NCI-H2196 (cell line): ENCODE data around the gene DPF1.
"Not testable (repeated sequence)": the region's sequence is repeated elsewhere in the genome, so short reads cannot be mapped to it uniquely, and the experiment has no call there.

ENCODE experiments used
- DNase-seq: peaks from one replicate; lab custom pipeline; 2025; ENCODE audit not compliant: unreplicated experiment; lab: John Stamatoyannopoulos, UW

DPF1 gene

GRCh38 chr19:38250821-38251563 lies 27.0 kb upstream of the DPF1 start:
- no peak for DNase-seq

DNA sequence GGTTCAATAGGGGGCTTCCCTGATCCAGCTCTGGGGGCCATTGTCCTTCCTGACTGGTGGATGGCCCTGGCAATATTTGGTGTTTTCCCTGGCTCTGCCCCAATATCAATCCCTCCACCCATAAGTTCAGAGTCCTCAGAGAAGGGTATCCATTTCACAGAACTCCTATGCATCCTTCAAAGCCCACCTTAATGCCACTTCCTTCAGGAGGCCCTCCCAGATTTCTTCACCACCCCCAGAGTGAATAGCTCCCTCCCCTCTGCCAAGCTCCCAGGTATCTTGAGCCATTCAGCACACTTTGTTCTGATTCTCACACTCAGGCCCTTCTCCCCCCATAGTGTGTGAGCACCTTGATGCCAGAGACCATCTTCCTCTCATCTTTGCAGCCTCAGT lies 26.4 kb upstream of the DPF1 start:
- DNase-seq, result no peak

- DNase-seq, result no peak
These were observed 24.4 kb upstream of the DPF1 start for GRCh38 chr19:38248421-38248820.

- no peak for DNase-seq
These were observed 23.8 kb upstream of the DPF1 start for GRCh38 chr19:38247734-38248268.

DNA sequence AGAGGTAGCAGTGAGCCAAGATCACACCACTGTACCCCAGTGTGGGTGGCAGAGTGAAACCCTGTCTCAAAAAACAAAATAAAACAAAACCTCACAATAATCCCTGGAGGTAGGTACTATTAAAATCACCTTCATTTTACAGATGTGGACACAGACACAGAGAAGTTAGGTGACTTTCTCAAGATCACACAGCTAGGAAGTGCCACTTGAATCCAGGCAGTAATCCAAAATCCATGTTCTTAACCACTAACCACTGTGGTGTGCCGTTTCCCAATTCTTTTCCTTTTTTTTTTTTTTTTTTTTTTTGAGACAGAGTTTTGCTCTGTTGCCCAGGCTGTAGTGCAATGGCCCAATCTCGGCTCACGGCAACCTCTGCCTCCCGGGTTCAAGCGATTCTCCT lies 23.1 kb upstream of the DPF1 start:
- no peak for DNase-seq

- no peak for DNase-seq
These were observed 21.9 kb upstream of the DPF1 start for GRCh38 chr19:38245826-38246498.

- DNase-seq, result no peak
These were observed 19.3 kb upstream of the DPF1 start for GRCh38 chr19:38243279-38243673.

GRCh38 chr19:38239816-38240215 lies 15.8 kb upstream of the DPF1 start:
- DNase-seq, result no peak

GRCh38 chr19:38234615-38235014 lies 10.6 kb upstream of the DPF1 start:
- DNase-seq, result no peak

- DNase-seq, result peak; percentile 82
These were observed 9.8 kb upstream of the DPF1 start for GRCh38 chr19:38233740-38234251.

- no peak for DNase-seq
These were observed 7.9 kb upstream of the DPF1 start for GRCh38 chr19:38231918-38232317.

DNA sequence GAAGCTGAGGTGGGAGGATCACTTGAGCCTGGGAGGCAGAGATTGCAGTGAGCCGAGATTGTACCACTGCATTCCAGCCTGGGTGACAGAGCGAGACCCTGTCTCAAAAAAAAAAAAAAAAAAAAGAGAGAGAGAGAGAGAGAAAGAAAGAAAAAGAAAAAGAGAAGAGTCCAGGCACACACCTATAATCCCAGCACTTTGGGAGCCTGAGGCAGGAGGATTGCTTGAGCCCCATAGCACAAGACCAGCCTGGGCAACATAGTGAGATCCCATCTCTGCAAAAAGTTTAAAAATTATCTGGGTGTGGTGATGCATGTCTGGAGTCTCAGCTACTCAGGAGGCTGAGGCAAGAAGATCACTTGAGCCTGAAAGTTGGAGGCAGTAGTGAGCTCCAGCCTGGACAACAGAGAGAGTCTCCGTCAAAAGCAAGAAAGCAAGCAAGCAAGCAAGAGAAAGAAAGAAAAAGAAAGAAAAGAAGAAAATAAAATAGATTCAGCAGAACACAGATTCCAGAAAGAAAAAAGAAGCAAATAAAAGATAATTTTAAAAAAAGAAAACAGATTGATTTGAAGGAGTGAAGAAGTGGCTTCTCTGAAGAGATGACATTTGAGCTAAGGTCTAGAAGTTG lies 6.6 kb upstream of the DPF1 start:
- DNase-seq, result not testable (repeated sequence)

DNA sequence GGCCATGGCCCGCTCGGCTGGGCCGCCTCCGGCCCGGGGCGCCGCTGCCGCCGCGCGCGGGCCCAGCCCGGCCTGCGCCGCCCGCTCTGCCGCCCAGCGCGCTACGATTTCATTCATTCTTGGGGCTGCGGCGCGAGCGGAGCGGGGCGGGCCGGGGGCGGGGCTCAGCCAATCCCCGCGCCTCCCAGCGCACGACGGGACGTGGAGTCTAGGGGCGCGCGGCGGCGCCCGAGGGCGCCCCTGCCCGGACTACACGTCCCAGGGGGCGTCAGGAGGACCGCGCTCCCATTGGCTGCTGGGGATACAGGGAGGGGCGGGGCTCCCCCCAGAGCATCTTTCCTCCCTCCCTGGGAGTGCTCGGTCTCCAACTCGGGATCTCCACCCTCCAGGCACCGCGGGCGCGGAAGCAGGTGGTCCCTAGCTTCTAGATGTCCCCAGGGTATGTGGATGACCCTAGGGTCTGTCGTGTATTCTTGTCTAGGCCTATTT lies 5.6 kb upstream of the DPF1 start:
- DNase-seq, result peak; percentile 93

DNA sequence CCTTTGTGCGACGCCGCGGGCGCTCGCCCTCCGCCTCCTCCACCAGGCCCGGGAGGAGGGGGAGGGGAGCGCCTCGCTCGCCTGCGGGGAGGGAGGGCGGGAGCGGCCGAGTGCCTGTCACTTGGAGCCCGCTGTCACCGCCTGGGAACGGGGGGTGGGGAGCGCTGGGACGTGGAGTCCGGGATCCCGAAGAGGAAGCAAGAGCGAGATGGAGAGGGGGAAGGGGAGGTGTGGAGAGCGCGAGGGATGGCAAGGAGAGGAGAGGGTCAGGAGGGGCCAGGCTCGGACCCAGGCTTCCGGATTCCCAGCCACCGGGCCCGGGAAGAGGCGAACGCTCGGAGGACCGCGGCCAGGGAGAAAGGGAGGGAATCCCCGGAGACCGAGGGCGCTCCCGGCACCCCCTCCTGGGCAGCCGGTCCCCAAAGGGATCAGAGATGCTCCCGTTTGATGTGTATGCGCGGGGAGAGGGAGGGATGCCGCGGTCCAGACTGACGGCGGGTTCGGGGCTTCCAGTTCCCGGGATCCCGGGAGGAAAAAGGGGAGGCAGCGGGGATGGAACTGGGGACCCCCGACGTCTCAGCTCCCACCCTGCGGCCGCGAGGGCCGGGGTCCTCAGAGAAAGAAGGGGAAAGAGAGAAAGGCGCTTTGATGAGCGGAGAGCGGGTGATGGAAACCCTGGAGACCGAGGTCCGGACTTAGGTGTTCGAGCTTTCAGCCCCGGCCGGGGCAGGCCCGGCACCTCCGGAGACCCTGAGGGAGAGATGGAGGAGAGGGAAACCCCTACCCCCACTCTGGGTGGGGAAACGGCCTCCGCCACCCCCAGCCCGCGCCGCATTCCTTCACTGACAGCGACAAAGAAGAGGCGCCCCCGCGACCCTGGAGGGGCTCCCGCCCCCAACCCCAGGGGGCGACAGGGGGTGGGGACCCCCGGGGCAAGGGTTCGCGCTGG lies 4.7 kb upstream of the DPF1 start:
- no peak for DNase-seq

DNA sequence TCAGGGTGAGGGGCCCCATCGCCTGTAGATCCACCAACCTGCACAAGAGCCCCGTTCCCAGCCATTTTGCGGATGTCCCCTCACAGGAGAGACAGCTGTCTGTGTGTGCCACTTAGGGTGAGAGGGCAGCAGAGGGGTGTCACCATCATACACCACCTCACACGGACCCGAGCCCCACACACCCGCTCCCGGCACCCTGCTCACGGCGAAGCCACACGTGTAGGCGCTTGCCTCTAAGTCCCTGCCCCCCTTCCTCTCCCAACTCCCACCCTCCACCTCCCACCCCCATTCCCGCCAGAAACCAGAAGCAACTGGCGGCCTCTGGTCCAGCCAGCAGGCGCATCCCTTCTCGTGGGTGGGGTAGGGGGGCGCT lies 4.0 kb upstream of the DPF1 start:
- no peak for DNase-seq

DNA sequence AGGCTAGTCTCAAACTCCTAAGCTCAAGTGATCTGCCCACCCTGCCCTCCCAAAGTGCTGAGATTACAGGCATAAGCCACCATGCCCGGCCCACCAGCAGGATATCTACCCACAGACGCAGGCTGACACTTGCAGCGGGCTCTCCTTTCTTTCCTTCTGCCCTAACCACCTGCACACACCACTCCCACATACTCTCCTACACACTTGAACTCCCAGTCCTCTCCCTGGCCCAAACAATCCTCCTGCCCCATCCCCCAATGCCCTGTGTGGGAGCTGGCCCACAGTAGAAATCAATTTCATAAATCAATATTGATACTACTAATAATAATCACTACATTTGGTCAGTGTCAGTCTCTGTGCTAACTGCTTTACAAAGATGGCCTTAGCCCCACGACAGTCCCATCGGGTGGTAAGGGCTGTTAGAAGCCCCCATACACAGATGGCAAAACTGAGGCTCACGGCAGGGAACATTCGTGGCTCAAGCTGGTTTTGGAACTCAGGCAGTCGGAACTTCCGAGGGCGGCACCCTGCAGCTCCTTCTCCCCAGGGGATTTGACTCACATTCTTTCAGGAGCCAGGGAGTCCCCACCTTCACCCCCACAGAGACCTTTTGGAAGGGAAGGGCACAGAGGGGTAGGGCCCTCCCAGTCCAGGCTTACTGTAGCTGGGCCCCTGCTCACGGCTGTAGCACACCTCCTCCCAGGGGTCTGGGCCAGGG lies 3.4 kb upstream of the DPF1 start:
- no peak for DNase-seq

GRCh38 chr19:38224863-38225218 lies 819 bp upstream of the DPF1 start:
- not testable (repeated sequence) for DNase-seq

DNA sequence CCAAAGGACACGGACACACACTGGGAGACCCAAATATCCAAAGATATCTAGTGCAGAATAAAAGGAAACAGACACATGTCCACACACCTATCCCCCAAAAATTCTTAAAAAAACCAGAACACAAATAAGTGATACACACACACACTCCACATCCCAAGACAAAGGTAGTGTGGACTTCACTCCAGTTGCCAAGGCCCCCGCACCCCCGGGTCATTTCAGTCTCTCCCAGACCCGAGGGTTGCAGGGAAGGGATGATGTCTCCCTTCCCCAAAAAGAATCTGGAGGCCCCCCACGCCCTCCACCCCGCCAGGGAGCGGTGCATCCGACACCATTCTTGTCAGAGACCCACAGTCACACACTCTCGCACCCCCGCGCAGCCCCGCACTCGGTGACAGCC lies 407 bp downstream of the DPF1 start:
- no peak for DNase-seq

- no peak for DNase-seq
These were observed 901 bp downstream of the DPF1 start for GRCh38 chr19:38223119-38223523.
